Osteoblast (primary cell): Measurements from ENCODE around the gene OSBPL5. TPM values are rescaled to one million over a fixed set of nuclear protein-coding genes. Genes with fewer than 3 reads are reported as not detected.

Source experiments
- DNase-seq: peaks from one replicate; pipeline ENCODE4 v3.0.0; 2011; ENCODE audit warnings: low spot score, mixed read lengths; ENCODE audit not compliant: insufficient read length; ENCODE audit errors: missing footprints
- H2AFZ ChIP-seq: 2 replicates; pipeline ENCODE4 v1.6.0; 2011; ENCODE audit warnings: mild to moderate bottlenecking, low read length
- H3K27ac ChIP-seq: 2 replicates; pipeline ENCODE4 v1.5.1; 2011; ENCODE audit warnings: mild to moderate bottlenecking, low read depth, low read length, moderate library complexity
- H3K27me3 ChIP-seq: 2 replicates; pipeline ENCODE4 v1.6.0; 2012; ENCODE audit warnings: mild to moderate bottlenecking, control low read depth, inconsistent platforms, low read length, moderate library complexity; ENCODE audit not compliant: insufficient read depth
- H3K36me3 ChIP-seq: 2 replicates; pipeline ENCODE4 v1.5.1; 2011; ENCODE audit warnings: mild to moderate bottlenecking, low read length, control low read depth, moderate library complexity; ENCODE audit not compliant: insufficient read depth
- H3K4me1 ChIP-seq: 2 replicates; pipeline ENCODE4 v1.5.1; 2011; ENCODE audit warnings: mild to moderate bottlenecking, low read length, control low read depth, moderate library complexity; ENCODE audit not compliant: insufficient read depth
- H3K4me2 ChIP-seq: 2 replicates; pipeline ENCODE4 v1.6.0; 2011; ENCODE audit warnings: mild to moderate bottlenecking, low read length; ENCODE audit not compliant: insufficient read depth
- H3K4me3 ChIP-seq: fragments of 200-600 bp; sonication (generic); 3 replicates; pipeline ENCODE4 v1.5.1; 2012; ENCODE audit warnings: mild to moderate bottlenecking, low read length, inconsistent platforms; ENCODE audit not compliant: insufficient read depth
- H3K79me2 ChIP-seq: 2 replicates; pipeline ENCODE4 v1.6.0; 2012; ENCODE audit warnings: mild to moderate bottlenecking, low read length, control low read depth, inconsistent platforms; ENCODE audit not compliant: insufficient read depth
- H3K9me3 ChIP-seq: 2 replicates; pipeline ENCODE4 v1.5.1; 2011; ENCODE audit warnings: low read depth, low read length, control low read depth
- H4K20me1 ChIP-seq: 2 replicates; pipeline ENCODE4 v1.6.0; 2012; ENCODE audit warnings: mild to moderate bottlenecking, low read length, control low read depth; ENCODE audit not compliant: insufficient read depth
- CTCF ChIP-seq: IDR thresholded peaks from 2 replicates; pipeline ENCODE4 v1.5.1; 2011; ENCODE audit warnings: mild to moderate bottlenecking, low read depth, low read length, moderate library complexity; ENCODE audit errors: extremely low read depth
- total RNA-seq: library from RNA; depleted of rRNA; stranded (reverse); fragments of >200 nt; gene quantifications from 2 replicates; pipeline ENCODE4 v1.2.3, GENCODE V29; 2012

OSBPL5 gene
- total RNA-seq, 1 donor: 49.9 TPM

GRCh38 chr11:3191586-3192324 lies 26.6 kb upstream of the OSBPL5 start:
- no peaks in the 10 kb centered on the region for H3K79me2 ChIP-seq
- no peaks in the 10 kb centered on the region for H3K4me1 ChIP-seq
- no peaks in the 10 kb centered on the region for H3K36me3 ChIP-seq
- H2AFZ ChIP-seq: no peak overlapping the region
- no peaks in the 10 kb centered on the region for H3K9me3 ChIP-seq
- H3K4me3 ChIP-seq: no peak overlapping the region
- H3K27ac ChIP-seq: no peak overlapping the region
- peak; percentile 34 for DNase-seq
- H4K20me1 ChIP-seq: no peaks in the 10 kb centered on the region
- peaks cover 6% of the 10 kb centered on the region for H3K27me3 ChIP-seq
- no peak for TF ChIP-seq CTCF
- no peak overlapping the region for H3K4me2 ChIP-seq

GRCh38 chr11:3190600-3190999 lies 25.5 kb upstream of the OSBPL5 start:
- TF ChIP-seq CTCF: no peak
- Histone ChIP-seq H3K4me3 (no peak overlapping the region), H3K27me3 (peaks cover 6% of the 10 kb centered on the region), H3K79me2 (no peaks in the 10 kb centered on the region), H3K4me1 (no peaks in the 10 kb centered on the region), H3K27ac (no peak overlapping the region), H2AFZ (no peak overlapping the region), H4K20me1 (no peaks in the 10 kb centered on the region), H3K36me3 (no peaks in the 10 kb centered on the region), H3K9me3 (no peaks in the 10 kb centered on the region), H3K4me2 (no peak overlapping the region)
- DNase-seq: peak; percentile 13

GRCh38 chr11:3189886-3190583 lies 24.9 kb upstream of the OSBPL5 start:
- H3K4me3 ChIP-seq: no peak overlapping the region
- no peaks in the 10 kb centered on the region for H3K9me3 ChIP-seq
- H3K79me2 ChIP-seq: no peaks in the 10 kb centered on the region
- no peak overlapping the region for H3K27ac ChIP-seq
- no peak overlapping the region for H2AFZ ChIP-seq
- no peaks in the 10 kb centered on the region for H4K20me1 ChIP-seq
- H3K27me3 ChIP-seq: peaks cover 6% of the 10 kb centered on the region
- no peaks in the 10 kb centered on the region for H3K4me1 ChIP-seq
- DNase-seq: peak; percentile 47
- TF ChIP-seq CTCF: no peak
- H3K36me3 ChIP-seq: no peaks in the 10 kb centered on the region
- no peak overlapping the region for H3K4me2 ChIP-seq

- H3K27ac ChIP-seq: no peak overlapping the region
- H3K27me3 ChIP-seq: peaks cover 6% of the 10 kb centered on the region
- H2AFZ ChIP-seq: no peak overlapping the region
- peak; percentile 63 for DNase-seq
- H3K9me3 ChIP-seq: no peaks in the 10 kb centered on the region
- no peak overlapping the region for H3K4me3 ChIP-seq
- H4K20me1 ChIP-seq: no peaks in the 10 kb centered on the region
- no peaks in the 10 kb centered on the region for H3K36me3 ChIP-seq
- no peak overlapping the region for H3K4me2 ChIP-seq
- no peaks in the 10 kb centered on the region for H3K79me2 ChIP-seq
- TF ChIP-seq CTCF: no peak
- no peaks in the 10 kb centered on the region for H3K4me1 ChIP-seq
Measured at GRCh38 chr11:3189196-3189843, 24.2 kb upstream of the OSBPL5 start.
